Prostate gland (tissue), 2 donors: ENCODE measurements around the gene TMEM134. TPM values are rescaled to one million over a fixed set of nuclear protein-coding genes. Genes with fewer than 3 reads are reported as not detected.

Experiments
- DNase-seq: peaks from one replicate; pipeline ENCODE4 v3.0.0-alpha.2; 2019; ENCODE audit warnings: low spot score
- H3K27ac ChIP-seq, 2 donors: fragments of 200-600 bp; sonication (generic); 2 replicates each; pipeline ENCODE4 v1.5.1; 2017 to 2019
- H3K27me3 ChIP-seq: fragments of 200-600 bp; sonication (generic); replicated peaks from 2 replicates; pipeline ENCODE4 v1.5.1; 2019; ENCODE audit not compliant: insufficient read depth
- H3K36me3 ChIP-seq, 2 donors: fragments of 200-600 bp; sonication (generic); 1 replicate in 1 of 2; 2 replicates in 1 of 2; pipeline versions ENCODE4 v1.5.1 to v1.8.1; 2017 to 2019
- H3K4me1 ChIP-seq: fragments of 200-600 bp; sonication (generic); replicated peaks from 2 replicates; pipeline ENCODE4 v1.5.1; 2019
- H3K4me3 ChIP-seq, 2 donors: fragments of 200-600 bp; sonication (generic); 2 replicates each; pipeline ENCODE4 v1.5.1; 2017 to 2019
- H3K9me3 ChIP-seq: fragments of 200-600 bp; sonication (generic); 2 replicates; pipeline ENCODE4 v1.5.1; 2017
- CTCF ChIP-seq, 4 experiments: fragments of 200-600 bp in 2 of 4; fragments of 450-650 bp in 2 of 4; sonication (generic) in 2 of 4; IDR thresholded peaks; 1 replicate in 3 of 4; 2 replicates in 1 of 4; pipeline ENCODE4 v1.5.1; 2016 to 2019; ENCODE audit warnings: antibody characterized with exemption in 4 of 4, mild to moderate bottlenecking in 2 of 4, moderate library complexity in 2 of 4
- POLR2A ChIP-seq: fragments of 450-650 bp; IDR thresholded peaks from one replicate; pipeline ENCODE4 v1.6.1; 2016; ENCODE audit warnings: antibody characterized with exemption, mild to moderate bottlenecking
- POLR2AphosphoS5 ChIP-seq: sonication (generic); formaldehyde crosslinking; IDR thresholded peaks from one replicate; pipeline ENCODE4 v1.6.1; 2017; ENCODE audit warnings: antibody characterized with exemption
- WGBS: methylation state at CpG from one replicate; pipeline ENCODE4 v1.1.5; 2018; 5-methylcytosine and 5-hydroxymethylcytosine counted together
- intact Hi-C: fragments of 100-400 bp; cut with DNase I; formaldehyde crosslinking; loops from one replicate; pipeline ENCODE4 v1.14.2; 2022
- total RNA-seq, 2 donors: library from RNA; depleted of rRNA; stranded (reverse); fragments of >200 nt; gene quantifications; one replicate each; pipeline ENCODE4 v1.1.0, GENCODE V29; 2016

The TMEM134 gene
- total RNA-seq, 2 donors from 2014 or later, result 106 to 402 TPM

DNA sequence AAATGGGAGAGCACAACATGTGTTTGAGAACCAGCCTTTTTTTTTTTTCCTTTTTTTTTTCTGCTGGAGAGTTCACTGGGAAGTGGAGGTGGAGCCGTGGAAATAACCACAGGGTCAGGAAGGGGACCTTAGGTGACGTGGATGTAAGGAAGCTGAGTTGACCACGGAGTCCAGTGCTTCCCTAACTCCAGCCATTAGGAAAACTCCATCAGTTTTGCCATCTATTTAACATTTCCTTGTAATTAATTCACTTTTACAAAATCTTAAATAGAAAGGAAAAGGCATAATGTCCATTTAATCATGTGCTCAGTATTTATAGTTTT, 40.9 kb upstream of the TMEM134 start:
- intact Hi-C loops, result no loop called here
- Histone ChIP-seq H3K9me3 (no peaks in the 10 kb centered on the region), H3K27me3 (no peaks in the 10 kb centered on the region), H3K4me1 (peaks cover 9% of the 10 kb centered on the region), H3K27ac (no peak overlapping the region), H3K36me3 (no peaks in the 10 kb centered on the region), H3K4me3 (no peak overlapping the region)
- no peak for DNase-seq
- 60% methylated on average over 3 of the region's 3 CpGs for WGBS
- no peak for TF ChIP-seq CTCF (IDR thresholded peaks at IDR 0.05)
- TF ChIP-seq POLR2AphosphoS5, result no peak

GRCh38 chr11:67508486-67509121, 39.6 kb upstream of the TMEM134 start:
- Histone ChIP-seq H3K9me3 (no peaks in the 10 kb centered on the region), H3K4me1 (peaks cover 9% of the 10 kb centered on the region), H3K27me3 (no peaks in the 10 kb centered on the region), H3K36me3 (no peaks in the 10 kb centered on the region), H3K4me3 (peak overlapping the region; percentile 71 to 74), H3K27ac (peak overlapping the region; percentile 97 to 98)
- WGBS, result 1% methylated on average over 48 of the region's 57 CpGs
- intact Hi-C loops, result loop anchor here (5.0 to 10.0 kb wide), 2 partner anchors 106 to 154 kb away; partner anchors contain the start of genes POLD4, PPP1CA and TBC1D10C
- TF ChIP-seq CTCF (IDR thresholded peaks at IDR 0.05) (peak in 1 of 4 experiments; percentile 24), POLR2A (peak; percentile 9), POLR2AphosphoS5 (peak; percentile 74)
- peak; percentile 94 for DNase-seq

DNA sequence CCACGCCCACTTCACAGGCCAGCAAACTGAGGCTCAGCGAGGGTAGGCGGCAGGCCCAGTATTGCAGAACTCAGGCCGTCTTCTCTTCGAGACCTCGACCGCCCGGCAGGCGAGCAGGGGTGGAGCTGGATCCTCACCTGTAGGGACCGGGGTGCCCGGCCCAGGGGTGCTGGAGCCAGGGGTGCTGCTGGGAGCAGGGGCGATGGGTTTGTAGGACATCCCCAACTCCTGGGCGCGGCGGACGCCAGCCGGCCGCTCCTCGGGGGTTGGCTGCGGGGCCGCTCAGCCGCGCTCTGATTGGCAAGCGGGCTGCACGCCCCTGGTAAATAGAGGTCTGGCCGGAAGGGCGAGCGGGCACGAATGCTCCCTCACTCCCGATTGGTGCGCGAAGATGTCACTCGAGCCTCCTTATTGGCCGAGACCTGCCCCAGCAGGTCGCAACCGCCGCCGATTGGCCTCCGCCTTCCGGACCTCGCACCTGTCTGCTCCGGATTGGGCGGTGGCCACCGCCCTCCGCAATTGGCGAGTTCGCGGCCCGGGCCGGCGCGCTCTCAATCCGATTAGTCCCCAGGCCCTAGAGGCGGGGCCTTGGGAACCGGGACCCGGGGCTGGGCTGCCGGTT, 38.9 kb upstream of the TMEM134 start, which contains the start of gene CDK2AP2:
TSS of gene CDK2AP2 (minus strand) at position 299 of the 622 bp plus-strand sequence. CDS start at position 219, 80 bp downstream.
- H3K27ac ChIP-seq, result peak within 1 kb of the TSS; percentile 97 to 98
- WGBS, result under 1% methylated on average over 45 of the region's 57 CpGs
- peaks cover 9% of the 10 kb centered on the region for H3K4me1 ChIP-seq
- DNase-seq, result peak; percentile 99
- intact Hi-C loops, result loop anchor here (5.0 to 10.0 kb wide), 2 partner anchors 106 to 153 kb away; partner anchors contain the start of genes POLD4, PPP1CA and TBC1D10C
- no peaks in the 10 kb centered on the region for H3K27me3 ChIP-seq
- peak; percentile 87 for TF ChIP-seq POLR2AphosphoS5
- peak in 1 of 4 experiments; percentile 8 for TF ChIP-seq CTCF (IDR thresholded peaks at IDR 0.05)
- TF ChIP-seq POLR2A, result peak; percentile 93
- H3K4me3 ChIP-seq, result peak within 1 kb of the TSS; percentile 71 to 74
- H3K36me3 ChIP-seq, result no peaks in the 10 kb centered on the region
- H3K9me3 ChIP-seq, result no peaks in the 10 kb centered on the region

DNA sequence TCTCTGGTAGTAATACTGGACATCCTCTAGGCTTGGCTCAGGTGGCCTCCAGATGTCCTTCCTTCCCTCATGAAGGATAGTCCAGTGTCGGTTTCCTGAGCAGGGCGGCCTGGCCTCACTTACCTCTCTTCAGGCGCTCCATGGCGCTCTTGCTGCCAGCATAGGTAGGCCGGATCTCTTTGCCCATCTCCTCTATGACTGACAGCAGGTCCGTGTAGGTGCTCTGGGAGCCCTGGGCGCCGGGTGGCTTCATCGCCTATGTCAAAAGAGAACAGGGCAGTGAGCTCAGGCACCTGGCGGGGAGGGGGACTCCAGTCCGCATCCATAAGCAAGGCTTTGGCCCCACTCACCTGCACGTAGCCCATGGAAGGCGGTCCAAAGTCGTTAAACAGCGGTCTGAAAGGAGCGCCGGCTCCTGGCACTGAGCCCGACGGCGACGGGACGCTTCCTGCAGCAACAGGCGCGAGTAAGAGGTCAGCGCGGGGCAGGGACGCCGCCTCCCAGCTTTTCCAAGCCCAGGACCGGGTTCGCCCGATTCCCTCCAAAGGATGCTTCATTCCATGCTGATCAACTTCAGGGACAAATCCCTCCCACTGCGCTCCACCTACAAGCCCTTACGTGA, 38.3 kb upstream of the TMEM134 start:
- peak; percentile 63 for DNase-seq
- intact Hi-C loops, result loop anchor here (5.0 to 10.0 kb wide), 2 partner anchors 105 to 153 kb away; partner anchors contain the start of genes POLD4, PPP1CA and TBC1D10C
- no peak for TF ChIP-seq POLR2A
- TF ChIP-seq CTCF (IDR thresholded peaks at IDR 0.05), result no peak
- no peak for TF ChIP-seq POLR2AphosphoS5

More for the DNA sequence above, 38.3 kb upstream of the TMEM134 start:
- Histone ChIP-seq H3K27ac (peak overlapping the region; percentile 97 to 98), H3K9me3 (no peaks in the 10 kb centered on the region), H3K27me3 (no peaks in the 10 kb centered on the region), H3K36me3 (no peaks in the 10 kb centered on the region), H3K4me3 (peak overlapping the region; percentile 71 to 74), H3K4me1 (peaks cover 9% of the 10 kb centered on the region)
- 29% methylated on average over 33 of the region's 33 CpGs for WGBS
